Effector CD4-positive, alpha-beta T cell (primary cell): ENCODE results near the gene ID1.

ENCODE experiments used
- DNase-seq: peaks from one replicate; pipeline ENCODE4 v3.0.0-alpha.2; 2020
- total RNA-seq: gene quantifications from one replicate; lab custom pipeline; 2026; lab: John Stamatoyannopoulos, UW

Gene ID1
- total RNA-seq, result 31.7 reads per million, percentile 58 among the genes with 10 or more reads in this experiment

- DNase-seq, result peak; percentile 85
Observed at GRCh38 chr20:31605031-31605901, at the start of gene ID1. Gene ID1, plus strand, starts transcription at chr20:31605289. Its CDS starts 99 bp downstream, at chr20:31605388.

- no peak for DNase-seq
Observed at GRCh38 chr20:31559704-31560093, 45.4 kb upstream of the ID1 start.

- peak; percentile 69 for DNase-seq
Observed at GRCh38 chr20:31560094-31560745, 44.9 kb upstream of the ID1 start.

- DNase-seq, result no peak
Observed at GRCh38 chr20:31560746-31561598, 44.1 kb upstream of the ID1 start.

- no peak for DNase-seq
Observed at GRCh38 chr20:31562241-31562640, 42.8 kb upstream of the ID1 start.

GRCh38 chr20:31564284-31564683, 40.8 kb upstream of the ID1 start:
- no peak for DNase-seq

- DNase-seq, result no peak
Observed at GRCh38 chr20:31565699-31566318, 39.3 kb upstream of the ID1 start.

- DNase-seq, result no peak
Observed at GRCh38 chr20:31566319-31566657, 38.8 kb upstream of the ID1 start.

GRCh38 chr20:31566658-31567379, 38.3 kb upstream of the ID1 start:
- no peak for DNase-seq

GRCh38 chr20:31567380-31567720, 37.7 kb upstream of the ID1 start:
- no peak for DNase-seq

GRCh38 chr20:31568041-31568731, 36.9 kb upstream of the ID1 start:
- DNase-seq, result no peak

GRCh38 chr20:31568773-31569162, 36.3 kb upstream of the ID1 start:
- DNase-seq, result no peak

- peak; percentile 55 for DNase-seq
Observed at GRCh38 chr20:31569163-31570020, 35.7 kb upstream of the ID1 start.

- DNase-seq, result no peak
Observed at GRCh38 chr20:31570021-31570463, 35.0 kb upstream of the ID1 start.

GRCh38 chr20:31570735-31571617, 34.1 kb upstream of the ID1 start:
- DNase-seq, result no peak

- DNase-seq, result no peak
Observed at GRCh38 chr20:31572042-31572700, 32.9 kb upstream of the ID1 start.

- peak; percentile 81 for DNase-seq
Observed at GRCh38 chr20:31572701-31573554, 32.2 kb upstream of the ID1 start.
